Esophagus squamous epithelium (tissue), 5 donors: ENCODE data around the gene AP2A2. TPM values are rescaled to one million over a fixed set of nuclear protein-coding genes. Genes with fewer than 3 reads are reported as not detected.

ENCODE experiments used
- DNase-seq: peaks from one replicate; lab custom pipeline; 2025; lab: John Stamatoyannopoulos, UW
- H3K27ac ChIP-seq, 4 donors: fragments of 200-600 bp; sonication (generic); one replicate each; pipeline ENCODE4 v1.5.1; 2016 to 2019; ENCODE audit warnings: mild to moderate bottlenecking in 1 of 4
- H3K27me3 ChIP-seq, 4 donors: fragments of 200-600 bp; sonication (generic); 1 replicate in 3 of 4; 2 replicates in 1 of 4; pipeline versions ENCODE4 v1.5.1 to v1.6.0; 2017 to 2021; ENCODE audit warnings: antibody characterized with exemption in 1 of 4
- H3K36me3 ChIP-seq, 3 donors: fragments of 200-600 bp; sonication (generic); one replicate each; pipeline ENCODE4 v1.5.1; 2016 to 2019
- H3K4me1 ChIP-seq, 3 donors: fragments of 200-600 bp; sonication (generic); one replicate each; pipeline ENCODE4 v1.5.1; 2017 to 2019
- H3K4me3 ChIP-seq, 4 donors: fragments of 200-600 bp; sonication (generic); 1 replicate in 3 of 4; 2 replicates in 1 of 4; pipeline ENCODE4 v1.5.1; 2016 to 2019; ENCODE audit warnings: mild to moderate bottlenecking in 2 of 4, moderate library complexity in 1 of 4
- H3K9me3 ChIP-seq, 3 donors: fragments of 200-600 bp; sonication (generic); one replicate each; pipeline ENCODE4 v1.5.1; 2016 to 2019
- CTCF ChIP-seq, 6 experiments: fragments of 450-650 bp in 4 of 6; fragments of 200-600 bp in 2 of 6; sonication (generic) in 2 of 6; IDR thresholded peaks; one replicate each; pipeline ENCODE4 v1.5.1; 2016 to 2019; ENCODE audit warnings: antibody characterized with exemption in 6 of 6, mild to moderate bottlenecking in 4 of 6, moderate library complexity in 4 of 6
- POLR2A ChIP-seq, 4 donors: fragments of 450-650 bp; IDR thresholded peaks; one replicate each; pipeline ENCODE4 v1.6.1; 2017; ENCODE audit warnings: antibody characterized with exemption in 4 of 4, mild to moderate bottlenecking in 4 of 4, moderate library complexity in 3 of 4
- WGBS, 2 donors: methylation state at CpG; one replicate each; pipeline ENCODE4 v1.1.5; 2018; 5-methylcytosine and 5-hydroxymethylcytosine counted together
- intact Hi-C: fragments of 100-400 bp; cut with DNase I; formaldehyde crosslinking; loops from one replicate; pipeline ENCODE4 v1.15.0; 2022
- total RNA-seq, 4 donors: library from RNA; depleted of rRNA; stranded (reverse); fragments of >200 nt; gene quantifications; one replicate each; pipeline ENCODE4 v1.1.0, GENCODE V29; 2016
- donor health status: DM: yes; HTN: yes; CAD: no.

Gene AP2A2
- total RNA-seq, 4 donors from 2014 or later = 19.8 to 48.6 (median 28.5) TPM

- intact Hi-C loops = no loop called here
- Histone ChIP-seq H3K9me3 (no peaks in the 10 kb centered on the region), H3K4me1 (no peaks in the 10 kb centered on the region), H3K27me3 (no peaks in the 10 kb centered on the region), H3K27ac (no peak overlapping the region), H3K36me3 (peaks cover 18 to 97% (median 23%) of the 10 kb centered on the region in 3 donors), H3K4me3 (no peak overlapping the region)
- no peak for TF ChIP-seq CTCF (IDR thresholded peaks at IDR 0.05)
- TF ChIP-seq POLR2A (IDR thresholded peaks at IDR 0.05) = no peak
- DNase-seq = no peak
- 80 to 90% methylated on average over 11 to 16 of the region's 16 CpGs for WGBS, 2 donors
Measured at GRCh38 chr11:978781-979180, 53.1 kb downstream of the AP2A2 start.

- H3K27me3 ChIP-seq = no peaks in the 10 kb centered on the region
- no peak overlapping the region for H3K4me3 ChIP-seq
- intact Hi-C loops = no loop called here
- DNase-seq = no peak
- peaks cover 0 to 1% (median 0%) of the 10 kb centered on the region in 3 donors for H3K4me1 ChIP-seq
- H3K36me3 ChIP-seq = peaks cover 32 to 98% (median 37%) of the 10 kb centered on the region in 3 donors
- TF ChIP-seq POLR2A (IDR thresholded peaks at IDR 0.05) (no peak), CTCF (IDR thresholded peaks at IDR 0.05) (no peak)
- no peak overlapping the region for H3K27ac ChIP-seq
- no peaks in the 10 kb centered on the region for H3K9me3 ChIP-seq
- 73 to 85% methylated on average over 11 to 14 of the region's 26 CpGs for WGBS, 2 donors
Measured at GRCh38 chr11:980438-981357, 55.0 kb downstream of the AP2A2 start.

- Histone ChIP-seq H3K4me1 (peaks cover 3 to 12% (median 7%) of the 10 kb centered on the region in 3 donors), H3K27me3 (no peaks in the 10 kb centered on the region), H3K27ac (no peak overlapping the region), H3K4me3 (no peak overlapping the region), H3K9me3 (no peaks in the 10 kb centered on the region), H3K36me3 (peaks cover 38 to 98% (median 42%) of the 10 kb centered on the region in 3 donors)
- intact Hi-C loops = no loop called here
- no peak for TF ChIP-seq POLR2A (IDR thresholded peaks at IDR 0.05)
- TF ChIP-seq CTCF (IDR thresholded peaks at IDR 0.05) = no peak
- 81 to 92% methylated on average over 4 to 14 of the region's 14 CpGs for WGBS, 2 donors
- no peak for DNase-seq
Measured at GRCh38 chr11:981764-982163, 56.1 kb downstream of the AP2A2 start.

- H3K4me3 ChIP-seq = no peak overlapping the region
- DNase-seq = no peak
- H3K27me3 ChIP-seq = no peaks in the 10 kb centered on the region
- H3K4me1 ChIP-seq = peaks cover 3 to 17% (median 10%) of the 10 kb centered on the region in 3 donors
- peaks cover 29 to 98% (median 65%) of the 10 kb centered on the region in 3 donors for H3K36me3 ChIP-seq
- no peak overlapping the region for H3K27ac ChIP-seq
- H3K9me3 ChIP-seq = no peaks in the 10 kb centered on the region
- TF ChIP-seq POLR2A (IDR thresholded peaks at IDR 0.05) (no peak), CTCF (IDR thresholded peaks at IDR 0.05) (no peak)
- WGBS, 2 donors = 92% methylated on average over 15 of the region's 15 CpGs
- intact Hi-C loops = no loop called here
Measured at GRCh38 chr11:984546-984945, 58.9 kb downstream of the AP2A2 start.

GRCh38 chr11:985406-985805, 59.7 kb downstream of the AP2A2 start:
- H3K4me1 ChIP-seq = peaks cover 3 to 17% (median 10%) of the 10 kb centered on the region in 3 donors
- 94 to 95% methylated on average over 17 to 21 of the region's 21 CpGs for WGBS, 2 donors
- TF ChIP-seq CTCF (IDR thresholded peaks at IDR 0.05) = no peak
- TF ChIP-seq POLR2A (IDR thresholded peaks at IDR 0.05) = no peak
- H3K9me3 ChIP-seq = no peaks in the 10 kb centered on the region
- peaks cover 29 to 100% (median 71%) of the 10 kb centered on the region in 3 donors for H3K36me3 ChIP-seq
- no peak for DNase-seq
- H3K27ac ChIP-seq = no peak overlapping the region
- no peaks in the 10 kb centered on the region for H3K27me3 ChIP-seq
- intact Hi-C loops = no loop called here
- no peak overlapping the region for H3K4me3 ChIP-seq
